Endothelial cell of umbilical vein (primary cell): Measurements from ENCODE around the gene DPPA4. TPM values are rescaled to one million over a fixed set of nuclear protein-coding genes. Genes with fewer than 3 reads are reported as not detected.

Experiments used
- BruUV-seq: library from RNA; stranded (reverse); fragments of 400-500 nt; replicated peaks from 2 replicates; lab custom pipeline; 2021; lab: Mats Ljungman, UMichigan
- CTCF ChIA-PET: fragments of 300-600, 350-600 bp; sonication (Branson Sonifier 250); formaldehyde crosslinking; loops from one replicate; lab custom pipeline; 2021; ENCODE audit warnings: antibody characterized with exemption, inconsistent platforms; lab: Charles Lee
- POLR2A ChIA-PET: fragments of 300-600, 350-600 bp; sonication (Branson Sonifier 250); formaldehyde crosslinking; loops from one replicate; lab custom pipeline; 2021; ENCODE audit warnings: antibody characterized with exemption, inconsistent platforms; lab: Charles Lee
- DNase-seq: peaks from one replicate; pipeline ENCODE4 v3.0.0-alpha.2; 2011; ENCODE audit warnings: low read depth, low spot score
- FAIRE-seq: peaks from 2 replicates; lab custom pipeline; 2011; peaks lifted over from hg19 to GRCh38; lab: Jason Lieb, UNC
- H2AFZ ChIP-seq: 2 replicates; pipeline ENCODE4 v1.6.0; 2012; ENCODE audit warnings: low read depth, low read length, control low read depth, inconsistent platforms
- H3K27ac ChIP-seq: 2 replicates; pipeline ENCODE4 v1.5.1; 2011; ENCODE audit warnings: low read depth, mild to moderate bottlenecking, control low read depth, low read length, moderate library complexity; ENCODE audit not compliant: insufficient read depth
- H3K27me3 ChIP-seq, 2 experiments: 2 replicates each; pipeline versions ENCODE4 v1.6.0 to v1.6.1; 2011; ENCODE audit warnings: low read length in 2 of 2, mixed read lengths in 1 of 2; ENCODE audit not compliant: control insufficient read depth in 2 of 2, insufficient read depth in 2 of 2
- H3K36me3 ChIP-seq, 2 experiments: 2 replicates in 1 of 2; 3 replicates in 1 of 2; pipeline ENCODE4 v1.5.1; 2011; ENCODE audit warnings: low read length in 2 of 2, mild to moderate bottlenecking in 1 of 2, moderate library complexity in 1 of 2; ENCODE audit not compliant: control insufficient read depth in 2 of 2, insufficient read depth in 2 of 2; ENCODE audit errors: extremely low read depth in 1 of 2
- H3K4me1 ChIP-seq: 3 replicates; pipeline ENCODE4 v1.5.1; 2011; ENCODE audit warnings: mild to moderate bottlenecking, low read length; ENCODE audit not compliant: control insufficient read depth, insufficient read depth; ENCODE audit errors: extremely low read depth
- H3K4me2 ChIP-seq: 2 replicates; pipeline ENCODE4 v1.6.1; 2011; ENCODE audit warnings: low read length, control low read depth, mixed read lengths; ENCODE audit not compliant: insufficient read depth
- H3K4me3 ChIP-seq, 3 experiments: fragments of 200-600 bp in 1 of 3; sonication (generic), shearing (Covaris generic) in 1 of 3; replicated peaks in 1 of 3; 2 replicates each; pipeline ENCODE4 v1.5.1; 2011 to 2016; ENCODE audit warnings: control low read depth in 3 of 3, low read length in 3 of 3, mild to moderate bottlenecking in 2 of 3, inconsistent platforms in 1 of 3, low read depth in 1 of 3, moderate library complexity in 1 of 3; ENCODE audit not compliant: insufficient read depth in 1 of 3
- H3K79me2 ChIP-seq: 2 replicates; pipeline ENCODE4 v1.6.0; 2012; ENCODE audit warnings: low read length, inconsistent platforms; ENCODE audit not compliant: control insufficient read depth, insufficient read depth
- H3K9ac ChIP-seq: replicated peaks from 2 replicates; pipeline ENCODE3; 2011; ENCODE audit warnings: low read length, control low read depth; ENCODE audit not compliant: insufficient read depth; ENCODE audit errors: extremely low read depth
- H3K9me1 ChIP-seq: replicated peaks from 3 replicates; pipeline ENCODE4 v1.6.0; 2011; ENCODE audit warnings: mild to moderate bottlenecking, low read length; ENCODE audit not compliant: control insufficient read depth, insufficient read depth; ENCODE audit errors: extremely low read depth
- H3K9me3 ChIP-seq: replicated peaks from 2 replicates; pipeline ENCODE4 v1.5.1; 2012; ENCODE audit warnings: low read length, inconsistent platforms; ENCODE audit not compliant: control insufficient read depth, insufficient read depth
- H4K20me1 ChIP-seq: replicated peaks from 2 replicates; pipeline ENCODE3; 2011; ENCODE audit warnings: mild to moderate bottlenecking, low read length; ENCODE audit not compliant: control insufficient read depth, insufficient read depth; ENCODE audit errors: extremely low read depth
- EZH2 ChIP-seq: IDR thresholded peaks from 2 replicates; pipeline ENCODE4 v1.6.1; 2012; ENCODE audit warnings: borderline replicate concordance, low read depth, mild to moderate bottlenecking, moderate library complexity, low read length, inconsistent platforms; ENCODE audit not compliant: severe bottlenecking
- FOS ChIP-seq: IDR thresholded peaks from 2 replicates; pipeline ENCODE4 v1.6.1; 2011; ENCODE audit warnings: mild to moderate bottlenecking, low read length, moderate library complexity, borderline replicate concordance; ENCODE audit not compliant: insufficient read depth
- GATA2 ChIP-seq: IDR thresholded peaks from 2 replicates; pipeline ENCODE4 v1.7.0; 2011; ENCODE audit warnings: low read depth, mild to moderate bottlenecking, moderate library complexity, mixed read lengths, low read length; ENCODE audit not compliant: insufficient read length, insufficient read depth
- JUN ChIP-seq: IDR thresholded peaks from 2 replicates; pipeline ENCODE4 v1.6.1; 2011; ENCODE audit warnings: borderline replicate concordance, low read depth; ENCODE audit not compliant: insufficient read length, insufficient read depth
- MYC ChIP-seq: IDR thresholded peaks from one replicate; pipeline ENCODE4 v1.6.1; 2011; ENCODE audit warnings: mild to moderate bottlenecking, low read depth, low read length
- POLR2A ChIP-seq: IDR thresholded peaks from 2 replicates; pipeline ENCODE4 v1.6.1; 2012; ENCODE audit warnings: low read depth, mild to moderate bottlenecking, control low read depth, low read length
- POLR2AphosphoS5 ChIP-seq: IDR thresholded peaks from 2 replicates; pipeline ENCODE4 v1.6.1; 2012; ENCODE audit warnings: low read depth, mild to moderate bottlenecking, control low read depth, low read length, moderate library complexity; ENCODE audit not compliant: insufficient read depth
- dilution Hi-C: fragments of 300-500 bp; cut with MboI; formaldehyde crosslinking; loops from one replicate; pipeline ENCODE4 v1.15.0; 2019; ENCODE audit warnings: low sequenced_read_pairs; ENCODE audit not compliant: extremely low pct_ligation_motif_present
- intact Hi-C: fragments of 100-400 bp; cut with micrococcal nuclease; formaldehyde crosslinking; loops from one replicate; pipeline ENCODE4 v1.10.0; 2022
- polyA plus RNA-seq, 4 experiments: library from polyadenylated mRNA; depleted of rRNA in 3 of 4; stranded (reverse) in 3 of 4; unstranded in 1 of 4; fragments of >200 nt; gene quantifications; 2 replicates each; pipeline versions ENCODE4 v1.2.1 to v1.2.3, GENCODE V29; 2011 to 2012; ENCODE audit warnings: missing spikeins in 1 of 4
- total RNA-seq: library from RNA; stranded (reverse); gene quantifications from 2 replicates; pipeline ENCODE4 v1.2.3, GENCODE V29; 2021
- TF ChIP-seq, protein P1 (sequence below): IDR thresholded peaks from 2 replicates; pipeline ENCODE4 v1.6.1; 2011; ENCODE audit not compliant: insufficient read depth, insufficient read length
- TF ChIP-seq, protein P2 (sequence below), 2 donors: IDR thresholded peaks; 1 replicate in 1 of 2; 2 replicates in 1 of 2; pipeline ENCODE4 v1.5.1; 2011; ENCODE audit warnings: low read length in 2 of 2, mild to moderate bottlenecking in 2 of 2, moderate library complexity in 2 of 2, control low read depth in 1 of 2, inconsistent platforms in 1 of 2, low read depth in 1 of 2; ENCODE audit not compliant: insufficient read depth in 1 of 2; ENCODE audit errors: extremely low read depth in 1 of 2

The DPPA4 gene
- total and polyA plus RNA-seq, 2 donors (not counting 3 experiments of a cell fraction or from before 2014, with no cell fraction given) = 0.06 TPM; not detected in 1

DNA sequence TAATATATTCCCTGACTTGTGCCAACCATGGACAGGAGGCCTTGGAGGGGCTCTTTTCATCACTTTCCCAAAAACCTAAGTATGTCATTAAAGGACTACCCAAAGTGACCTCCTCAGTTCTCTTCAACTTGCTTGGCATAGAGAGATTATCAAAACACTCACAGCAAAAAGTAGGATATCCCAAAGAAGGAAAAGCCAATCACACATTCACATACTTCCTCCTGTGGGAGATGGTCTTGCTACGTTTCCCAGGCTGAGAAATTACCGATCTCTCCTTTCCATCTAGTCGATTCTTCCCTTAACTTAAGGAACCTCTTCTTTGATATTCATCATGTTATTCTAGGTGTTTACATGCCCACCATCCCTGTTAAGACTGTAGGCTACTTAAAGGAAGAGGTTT is 9.1 kb downstream of the DPPA4 start:
- H3K4me3 ChIP-seq = no peak overlapping the region
- H3K27ac ChIP-seq = no peak overlapping the region
- dilution Hi-C loops = no loop called here
- no peak overlapping the region for H3K4me2 ChIP-seq
- H4K20me1 ChIP-seq = no peaks in the 10 kb centered on the region
- no peaks in the 10 kb centered on the region for H3K4me1 ChIP-seq
- ChIA-PET POLR2A (no interaction called here), CTCF (no interaction called here)
- no peak for FAIRE-seq
- no peaks in the 10 kb centered on the region for H3K9me1 ChIP-seq
- H3K36me3 ChIP-seq = no peaks in the 10 kb centered on the region
- no peak for TF ChIP-seq GATA2
- TF ChIP-seq JUN = no peak
- TF ChIP-seq, protein P1, sequence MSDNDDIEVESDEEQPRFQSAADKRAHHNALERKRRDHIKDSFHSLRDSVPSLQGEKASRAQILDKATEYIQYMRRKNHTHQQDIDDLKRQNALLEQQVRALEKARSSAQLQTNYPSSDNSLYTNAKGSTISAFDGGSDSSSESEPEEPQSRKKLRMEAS = no peak
- TF ChIP-seq, protein P2, sequence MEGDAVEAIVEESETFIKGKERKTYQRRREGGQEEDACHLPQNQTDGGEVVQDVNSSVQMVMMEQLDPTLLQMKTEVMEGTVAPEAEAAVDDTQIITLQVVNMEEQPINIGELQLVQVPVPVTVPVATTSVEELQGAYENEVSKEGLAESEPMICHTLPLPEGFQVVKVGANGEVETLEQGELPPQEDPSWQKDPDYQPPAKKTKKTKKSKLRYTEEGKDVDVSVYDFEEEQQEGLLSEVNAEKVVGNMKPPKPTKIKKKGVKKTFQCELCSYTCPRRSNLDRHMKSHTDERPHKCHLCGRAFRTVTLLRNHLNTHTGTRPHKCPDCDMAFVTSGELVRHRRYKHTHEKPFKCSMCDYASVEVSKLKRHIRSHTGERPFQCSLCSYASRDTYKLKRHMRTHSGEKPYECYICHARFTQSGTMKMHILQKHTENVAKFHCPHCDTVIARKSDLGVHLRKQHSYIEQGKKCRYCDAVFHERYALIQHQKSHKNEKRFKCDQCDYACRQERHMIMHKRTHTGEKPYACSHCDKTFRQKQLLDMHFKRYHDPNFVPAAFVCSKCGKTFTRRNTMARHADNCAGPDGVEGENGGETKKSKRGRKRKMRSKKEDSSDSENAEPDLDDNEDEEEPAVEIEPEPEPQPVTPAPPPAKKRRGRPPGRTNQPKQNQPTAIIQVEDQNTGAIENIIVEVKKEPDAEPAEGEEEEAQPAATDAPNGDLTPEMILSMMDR (IDR thresholded peaks at IDR 0.05; ENCODE audit: extremely low read depth in 1 of 2, insufficient read depth in 1 of 2, low read depth in 1 of 2, low read length in 2 of 2) = no peak
- no peak for TF ChIP-seq EZH2
- no peak for TF ChIP-seq POLR2AphosphoS5
- no peak for TF ChIP-seq MYC
- no peak for TF ChIP-seq POLR2A
- no peak for TF ChIP-seq FOS
- H3K9me3 ChIP-seq = no peaks in the 10 kb centered on the region
- intact Hi-C loops = no loop called here
- no TSS peak for BruUV-seq
- H3K27me3 ChIP-seq = no peaks in the 10 kb centered on the region
- H2AFZ ChIP-seq = no peak overlapping the region
- no peak overlapping the region for H3K9ac ChIP-seq
- DNase-seq = no peak
- no peaks in the 10 kb centered on the region for H3K79me2 ChIP-seq
